H1 (cell line): ENCODE measurements around the gene CDC40. TPM values are rescaled to one million over a fixed set of nuclear protein-coding genes. Genes with fewer than 3 reads are reported as not detected.

Source experiments
- CTCF ChIA-PET: fragments of 300-600 bp; sonication (Branson Sonifier 250); formaldehyde crosslinking; loops from one replicate; lab custom pipeline; 2021; ENCODE audit not compliant: partially characterized antibody; lab: Charles Lee
- POLR2A ChIA-PET: fragments of 300-600 bp; sonication (Branson Sonifier 250); formaldehyde crosslinking; loops from one replicate; lab custom pipeline; 2021; ENCODE audit warnings: inconsistent platforms; ENCODE audit not compliant: partially characterized antibody; lab: Charles Lee
- DNase-seq, 2 experiments: peaks; one replicate each; pipeline versions ENCODE4 v3.0.0 to v3.0.0-alpha.2; 2010 to 2022; ENCODE audit warnings: low spot score in 2 of 2, low read depth in 1 of 2, mixed read lengths in 1 of 2
- FAIRE-seq: peaks from 2 replicates; lab custom pipeline; 2011; peaks lifted over from hg19 to GRCh38; lab: Jason Lieb, UNC
- H2AFZ ChIP-seq: 2 replicates; pipeline ENCODE4 v1.8.1; 2012; ENCODE audit warnings: low read length, inconsistent platforms
- H2AK5ac ChIP-seq: 2 replicates; pipeline ENCODE4 v1.6.1; 2013; ENCODE audit warnings: low read depth, low read length
- H2BK120ac ChIP-seq: replicated peaks from 2 replicates; pipeline ENCODE3; 2013; ENCODE audit warnings: low read depth, low read length, inconsistent platforms
- H2BK12ac ChIP-seq: 2 replicates; pipeline ENCODE4 v1.6.1; 2013; ENCODE audit warnings: low read depth, low read length
- H2BK15ac ChIP-seq: 2 replicates; pipeline ENCODE4 v1.6.1; 2013; ENCODE audit warnings: low read length
- H2BK20ac ChIP-seq: 2 replicates; pipeline ENCODE4 v1.6.1; 2013; ENCODE audit warnings: low read length
- H2BK5ac ChIP-seq: 2 replicates; pipeline ENCODE4 v1.6.1; 2013; ENCODE audit warnings: low read depth, low read length
- H3K14ac ChIP-seq: 2 replicates; pipeline ENCODE4 v1.6.1; 2013; ENCODE audit warnings: inconsistent platforms; ENCODE audit not compliant: insufficient read length
- H3K18ac ChIP-seq: 2 replicates; pipeline ENCODE4 v1.6.1; 2013; ENCODE audit warnings: low read length; ENCODE audit errors: extremely low read depth
- H3K23ac ChIP-seq: 2 replicates; pipeline ENCODE4 v1.6.1; 2013; ENCODE audit warnings: inconsistent platforms; ENCODE audit not compliant: insufficient read length
- H3K23me2 ChIP-seq: 2 replicates; pipeline ENCODE4 v1.6.1; 2013; ENCODE audit warnings: low read depth, low read length
- H3K27ac ChIP-seq: 2 replicates; pipeline ENCODE4 v1.6.1; 2011; ENCODE audit warnings: low read depth, low read length, inconsistent platforms
- H3K27me3 ChIP-seq, 4 experiments: replicated peaks in 1 of 4; 1 replicate in 1 of 4; 2 replicates in 3 of 4; pipeline versions ENCODE4 v1.6.1 to v1.8.1; 2011 to 2013; ENCODE audit warnings: low read length in 3 of 4, mild to moderate bottlenecking in 3 of 4, inconsistent platforms in 2 of 4, mixed read lengths in 2 of 4, moderate library complexity in 1 of 4; ENCODE audit not compliant: control insufficient read depth in 3 of 4, insufficient read depth in 3 of 4; ENCODE audit errors: extremely low read depth in 1 of 4
- H3K36me3 ChIP-seq, 4 experiments: 2 replicates each; pipeline versions ENCODE4 v1.6.1 to v1.8.1; 2011 to 2013; ENCODE audit warnings: mild to moderate bottlenecking in 4 of 4, low read length in 3 of 4, moderate library complexity in 2 of 4, control low read depth in 1 of 4, inconsistent platforms in 1 of 4; ENCODE audit not compliant: insufficient read depth in 4 of 4, control insufficient read depth in 2 of 4
- H3K4ac ChIP-seq: replicated peaks from 2 replicates; pipeline ENCODE3; 2013; ENCODE audit warnings: low read length, low read depth, mixed read lengths, inconsistent platforms; ENCODE audit not compliant: insufficient read length
- H3K4me1 ChIP-seq, 4 experiments: replicated peaks in 1 of 4; 1 replicate in 1 of 4; 2 replicates in 3 of 4; pipeline versions ENCODE4 v1.6.1 to v1.8.1; 2011 to 2013; ENCODE audit warnings: low read length in 3 of 4, inconsistent platforms in 2 of 4, mixed read lengths in 1 of 4; ENCODE audit not compliant: insufficient read depth in 4 of 4, control insufficient read depth in 3 of 4
- H3K4me2 ChIP-seq, 2 experiments: 2 replicates each; pipeline versions ENCODE4 v1.6.1 to v1.8.1; 2011 to 2013; ENCODE audit warnings: low read depth in 2 of 2, low read length in 2 of 2, control low read depth in 1 of 2, inconsistent platforms in 1 of 2, mild to moderate bottlenecking in 1 of 2; ENCODE audit not compliant: insufficient read depth in 1 of 2
- H3K4me3 ChIP-seq, 4 experiments: fragments of 200-600, 300-600 bp in 1 of 4; sonication (generic), shearing (Covaris generic), sonication (Bioruptor Twin) in 1 of 4; 2 replicates each; pipeline versions ENCODE4 v1.5.1 to v1.8.1; 2011 to 2016; ENCODE audit warnings: low read length in 4 of 4, low read depth in 3 of 4, control low read depth in 2 of 4, inconsistent platforms in 2 of 4, mild to moderate bottlenecking in 2 of 4, mixed read lengths in 1 of 4, moderate library complexity in 1 of 4; ENCODE audit not compliant: insufficient read depth in 2 of 4; ENCODE audit errors: extremely low read depth in 1 of 4
- H3K56ac ChIP-seq: replicated peaks from 2 replicates; pipeline ENCODE3; 2013; ENCODE audit warnings: low read depth, mild to moderate bottlenecking, mixed read lengths, low read length, inconsistent platforms; ENCODE audit not compliant: insufficient read length
- H3K79me1 ChIP-seq: 2 replicates; pipeline ENCODE4 v1.6.1; 2013; ENCODE audit warnings: low read depth, low read length, control low read depth
- H3K79me2 ChIP-seq, 2 experiments: 2 replicates each; pipeline versions ENCODE4 v1.6.1 to v1.8.1; 2012 to 2013; ENCODE audit warnings: low read length in 2 of 2, mild to moderate bottlenecking in 2 of 2, inconsistent platforms in 1 of 2; ENCODE audit not compliant: insufficient read depth in 2 of 2, control insufficient read depth in 1 of 2
- H3K9ac ChIP-seq, 4 experiments: replicated peaks in 1 of 4; 1 replicate in 1 of 4; 2 replicates in 3 of 4; pipeline versions ENCODE4 v1.6.1 to v1.8.1; 2011 to 2013; ENCODE audit warnings: low read depth in 3 of 4, low read length in 3 of 4, control low read depth in 2 of 4, mild to moderate bottlenecking in 2 of 4, moderate library complexity in 2 of 4, inconsistent platforms in 1 of 4; ENCODE audit errors: extremely low read depth in 1 of 4
- H3K9me3 ChIP-seq, 2 experiments: 2 replicates each; pipeline versions ENCODE4 v1.6.1 to v1.8.1; 2012 to 2013; ENCODE audit warnings: mild to moderate bottlenecking in 2 of 2, moderate library complexity in 2 of 2, control low read depth in 1 of 2, inconsistent platforms in 1 of 2, low read depth in 1 of 2, low read length in 1 of 2, mixed read lengths in 1 of 2; ENCODE audit not compliant: insufficient read depth in 2 of 2
- H4K20me1 ChIP-seq, 2 experiments: replicated peaks in 1 of 2; 2 replicates each; pipeline versions ENCODE3 to v1.8.1; 2011 to 2013; ENCODE audit warnings: inconsistent platforms in 2 of 2, low read length in 2 of 2, mild to moderate bottlenecking in 1 of 2; ENCODE audit not compliant: insufficient read depth in 2 of 2, control insufficient read depth in 1 of 2
- H4K5ac ChIP-seq: 2 replicates; pipeline ENCODE4 v1.6.1; 2013; ENCODE audit warnings: low read length, low read depth, mixed read lengths, inconsistent platforms; ENCODE audit not compliant: insufficient read length
- H4K8ac ChIP-seq: 2 replicates; pipeline ENCODE4 v1.8.0; 2013; ENCODE audit warnings: mild to moderate bottlenecking, moderate library complexity, low read length, inconsistent platforms; ENCODE audit not compliant: insufficient read depth; ENCODE audit errors: extremely low read depth
- H4K91ac ChIP-seq: replicated peaks from 2 replicates; pipeline ENCODE3; 2013; ENCODE audit warnings: low read length, mixed read lengths, inconsistent platforms; ENCODE audit not compliant: insufficient read length
- WGBS, 2 experiments: shearing (Covaris generic) in 1 of 2; methylation state at CpG; one replicate each; pipeline versions ENCODE4 v1.1.6 to v1.1.7; 2013 to 2015; ENCODE audit warnings: low lambda C conversion rate in 2 of 2, mixed read lengths in 2 of 2, inconsistent platforms in 1 of 2, low coverage in 1 of 2, missing lambda C conversion rate in 1 of 2; ENCODE audit not compliant: insufficient replicate concordance in 2 of 2, insufficient coverage in 1 of 2, insufficient read length in 1 of 2; ENCODE audit errors: extremely low coverage in 1 of 2, missing lambda C conversion rate in 1 of 2; 5-methylcytosine and 5-hydroxymethylcytosine counted together
- polyA plus RNA-seq, 7 experiments: library from polyadenylated mRNA; depleted of rRNA in 3 of 7; stranded (reverse) in 5 of 7; unstranded in 2 of 7; fragments of >200 nt in 5 of 7; fragments of 200-250 nt in 2 of 7; gene quantifications; 1 replicate in 5 of 7; 2 replicates in 1 of 7; 4 replicates in 1 of 7; pipeline versions ENCODE4 v1.2.1 to v1.2.3, GENCODE V29; 2011 to 2013; ENCODE audit warnings: missing spikeins in 2 of 7, mixed read lengths in 2 of 7
- total RNA-seq: library from RNA; stranded (reverse); fragmentation: NEBNext Ultra II Directional; extraction: Animal tissue kit (Norgen Biotek cat#: 25700); gene quantifications from 2 replicates; pipeline ENCODE4 v1.2.1, GENCODE V29; 2021
- TF ChIP-seq, protein P1 (sequence below): IDR thresholded peaks from 2 replicates; pipeline ENCODE4 v1.6.1; 2011; ENCODE audit warnings: low read length, improper control_type of control experiment

CDC40 gene
- total and polyA plus RNA-seq, 2 of the 8 experiments (the other 6 are each of a cell fraction or from before 2014, with no cell fraction given), result 7.3 to 27.2 TPM

DNA sequence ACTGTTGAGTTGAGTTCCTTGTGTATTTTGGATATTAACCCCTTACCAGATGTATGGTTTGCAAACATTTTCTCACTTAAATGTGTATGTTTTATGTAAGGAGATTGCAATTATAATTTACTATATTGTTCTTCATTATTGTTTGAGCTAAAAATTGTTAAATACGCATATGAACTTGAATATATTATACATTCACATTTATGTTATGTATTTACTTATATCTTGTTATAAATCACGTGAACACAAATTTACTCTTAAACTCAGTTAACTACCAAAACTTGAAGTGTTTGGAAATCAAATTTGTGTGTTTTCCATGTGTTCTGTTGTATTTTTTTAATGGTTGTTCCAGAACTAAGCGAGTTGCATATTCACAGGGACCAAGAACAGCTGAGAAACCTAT, 18.3 kb downstream of the CDC40 start:
- Histone ChIP-seq H3K4me3 (no peak overlapping the region), H4K8ac (no peak overlapping the region), H3K27me3 (no peaks in the 10 kb centered on the region), H2BK15ac (no peak overlapping the region), H4K20me1 (peaks cover 0 to 1% of the 10 kb centered on the region in 2 experiments), H3K14ac (no peak overlapping the region), H3K9me3 (no peaks in the 10 kb centered on the region), H2AFZ (no peak overlapping the region), H3K18ac (no peak overlapping the region), H3K23ac (no peak overlapping the region), H3K36me3 (peaks cover 0 to 8% (median 0%) of the 10 kb centered on the region in 4 experiments; a peak in 2 of 8 replicates), H2BK120ac (no peak overlapping the region), H3K9ac (no peak overlapping the region), H3K23me2 (no peaks in the 10 kb centered on the region), H3K79me2 (peaks cover 0 to 13% of the 10 kb centered on the region in 2 experiments; a peak in 1 of 4 replicates), H3K4ac (no peak overlapping the region), H3K4me1 (no peaks in the 10 kb centered on the region), H2BK20ac (no peak overlapping the region), H2BK12ac (no peak overlapping the region), H2AK5ac (no peak overlapping the region), H2BK5ac (no peak overlapping the region), H4K91ac (no peak overlapping the region), H3K27ac (no peak overlapping the region), H3K79me1 (no peaks in the 10 kb centered on the region; the same call in 1 of the 2 replicates), H4K5ac (no peak overlapping the region), H3K56ac (no peak overlapping the region), H3K4me2 (no peak overlapping the region)
- no peak for DNase-seq
- FAIRE-seq, result no peak
- TF ChIP-seq, protein P1, sequence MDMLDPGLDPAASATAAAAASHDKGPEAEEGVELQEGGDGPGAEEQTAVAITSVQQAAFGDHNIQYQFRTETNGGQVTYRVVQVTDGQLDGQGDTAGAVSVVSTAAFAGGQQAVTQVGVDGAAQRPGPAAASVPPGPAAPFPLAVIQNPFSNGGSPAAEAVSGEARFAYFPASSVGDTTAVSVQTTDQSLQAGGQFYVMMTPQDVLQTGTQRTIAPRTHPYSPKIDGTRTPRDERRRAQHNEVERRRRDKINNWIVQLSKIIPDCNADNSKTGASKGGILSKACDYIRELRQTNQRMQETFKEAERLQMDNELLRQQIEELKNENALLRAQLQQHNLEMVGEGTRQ, result no peak
- POLR2A ChIA-PET, result no interaction called here
- 84% methylated on average over 3 of the region's 3 CpGs; no CpG with 5 or more reads in 1 of the 2 experiments for WGBS, 2 experiments
- CTCF ChIA-PET, result interaction anchor here (1.1 to 1.2 kb wide), 2 partner anchors 143 to 192 kb away, joined by 3 to 7 read pairs; no protein-coding TSS in a partner anchor
